ENCODE data around the gene SORCS1.

- TF ChIP-seq CTCF (IDR thresholded peaks at IDR 0.05) (no peak), ZFX (IDR thresholded peaks at IDR 0.05; ENCODE audit: borderline replicate concordance) (no peak)
Observed at GRCh38 chr10:106793617-106794016, 370.9 kb downstream of the SORCS1 start.
